GM12874 (cell line): ENCODE measurements around the gene ABHD11.

Experiments used
- TF ChIP-seq, protein P1 (sequence below): IDR thresholded peaks from 2 replicates; pipeline ENCODE4 v1.5.1; 2011; ENCODE audit warnings: low read depth, mild to moderate bottlenecking, control low read depth, low read length, moderate library complexity; ENCODE audit not compliant: insufficient read depth

The ABHD11 gene, protein sequence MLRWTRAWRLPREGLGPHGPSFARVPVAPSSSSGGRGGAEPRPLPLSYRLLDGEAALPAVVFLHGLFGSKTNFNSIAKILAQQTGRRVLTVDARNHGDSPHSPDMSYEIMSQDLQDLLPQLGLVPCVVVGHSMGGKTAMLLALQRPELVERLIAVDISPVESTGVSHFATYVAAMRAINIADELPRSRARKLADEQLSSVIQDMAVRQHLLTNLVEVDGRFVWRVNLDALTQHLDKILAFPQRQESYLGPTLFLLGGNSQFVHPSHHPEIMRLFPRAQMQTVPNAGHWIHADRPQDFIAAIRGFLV

DNA sequence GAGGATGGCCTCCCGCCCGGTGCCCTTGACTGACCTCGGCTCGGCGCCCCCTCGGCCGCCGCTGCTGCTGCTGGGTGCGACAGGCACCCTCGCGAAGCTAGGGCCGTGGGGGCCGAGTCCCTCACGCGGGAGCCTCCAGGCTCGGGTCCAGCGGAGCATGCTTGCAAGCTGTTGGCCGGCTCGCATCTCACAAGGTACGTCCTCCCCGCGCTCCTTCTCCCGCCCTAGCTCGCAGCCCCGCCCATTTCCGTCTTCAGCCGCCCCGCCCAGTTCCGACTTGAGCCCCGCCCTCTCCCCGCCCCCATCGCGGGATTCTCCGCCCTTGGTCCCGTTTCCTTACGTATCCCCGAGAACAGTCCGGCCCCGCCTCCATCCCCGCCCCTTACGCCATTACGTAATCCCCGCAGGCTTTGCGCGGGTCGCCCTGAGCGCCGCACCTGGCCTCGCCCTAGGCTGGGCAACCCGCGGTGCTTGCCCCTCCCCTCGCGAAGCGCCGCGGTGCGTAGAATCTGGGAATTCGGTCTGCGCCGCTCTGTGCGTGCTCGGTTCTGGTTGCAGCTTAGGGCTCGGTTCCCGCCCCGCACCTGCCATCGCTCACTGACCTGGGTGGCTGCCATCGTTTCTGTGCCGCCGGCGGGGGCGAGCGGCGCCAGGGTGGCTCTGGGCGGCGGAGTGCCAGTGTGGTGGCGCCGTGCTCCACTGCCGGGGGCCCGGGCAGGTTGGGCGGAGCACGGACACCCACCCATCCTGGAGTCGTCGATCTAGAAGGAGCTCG, at the start of gene ABHD11:
ABHD11 (minus strand) TSS at position 191 of the 775 bp plus-strand sequence; CDS start at position 159, 32 bp downstream.
- TF ChIP-seq, protein P1, sequence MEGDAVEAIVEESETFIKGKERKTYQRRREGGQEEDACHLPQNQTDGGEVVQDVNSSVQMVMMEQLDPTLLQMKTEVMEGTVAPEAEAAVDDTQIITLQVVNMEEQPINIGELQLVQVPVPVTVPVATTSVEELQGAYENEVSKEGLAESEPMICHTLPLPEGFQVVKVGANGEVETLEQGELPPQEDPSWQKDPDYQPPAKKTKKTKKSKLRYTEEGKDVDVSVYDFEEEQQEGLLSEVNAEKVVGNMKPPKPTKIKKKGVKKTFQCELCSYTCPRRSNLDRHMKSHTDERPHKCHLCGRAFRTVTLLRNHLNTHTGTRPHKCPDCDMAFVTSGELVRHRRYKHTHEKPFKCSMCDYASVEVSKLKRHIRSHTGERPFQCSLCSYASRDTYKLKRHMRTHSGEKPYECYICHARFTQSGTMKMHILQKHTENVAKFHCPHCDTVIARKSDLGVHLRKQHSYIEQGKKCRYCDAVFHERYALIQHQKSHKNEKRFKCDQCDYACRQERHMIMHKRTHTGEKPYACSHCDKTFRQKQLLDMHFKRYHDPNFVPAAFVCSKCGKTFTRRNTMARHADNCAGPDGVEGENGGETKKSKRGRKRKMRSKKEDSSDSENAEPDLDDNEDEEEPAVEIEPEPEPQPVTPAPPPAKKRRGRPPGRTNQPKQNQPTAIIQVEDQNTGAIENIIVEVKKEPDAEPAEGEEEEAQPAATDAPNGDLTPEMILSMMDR = no peak

DNA sequence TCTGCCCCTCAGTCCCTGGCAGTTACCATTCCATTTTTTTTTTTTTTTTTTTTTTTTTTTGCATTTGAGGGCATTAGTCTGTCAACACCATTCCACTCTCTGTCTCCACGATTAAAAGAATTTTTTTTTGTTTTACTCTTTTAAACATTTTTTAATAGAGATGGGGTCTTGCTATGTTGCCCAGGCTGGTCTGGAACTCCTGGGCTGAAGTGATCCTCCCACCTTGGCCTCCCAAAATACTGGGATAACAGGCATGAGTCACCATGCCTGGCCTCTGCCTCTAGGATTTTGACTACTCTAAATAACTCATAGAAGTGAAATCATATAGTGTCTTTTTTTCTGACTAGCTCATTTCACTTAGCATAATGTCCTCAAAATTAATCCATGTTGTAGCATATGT, 48.0 kb upstream of the ABHD11 start:
- TF ChIP-seq, protein P1 = no peak

DNA sequence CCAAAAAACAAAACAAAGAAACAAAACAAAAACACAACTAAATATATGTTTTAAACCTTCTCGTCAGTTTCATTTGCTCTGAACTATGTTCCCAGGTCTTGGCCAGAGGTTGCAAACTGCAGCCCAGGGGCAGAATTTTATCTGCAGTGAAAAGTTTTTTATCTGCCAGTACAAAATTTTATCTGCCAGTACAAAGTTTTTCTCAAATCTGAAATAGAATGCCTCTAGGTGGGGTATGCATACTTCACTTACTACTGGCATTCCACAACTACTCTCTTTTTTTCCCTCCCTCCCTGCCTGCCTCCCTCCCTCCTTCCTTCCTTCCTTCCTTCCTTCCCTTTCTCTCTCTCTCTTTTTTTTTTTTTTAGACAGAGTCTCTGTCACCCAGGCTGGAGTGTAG, 40.9 kb upstream of the ABHD11 start:
- TF ChIP-seq, protein P1 = no peak

DNA sequence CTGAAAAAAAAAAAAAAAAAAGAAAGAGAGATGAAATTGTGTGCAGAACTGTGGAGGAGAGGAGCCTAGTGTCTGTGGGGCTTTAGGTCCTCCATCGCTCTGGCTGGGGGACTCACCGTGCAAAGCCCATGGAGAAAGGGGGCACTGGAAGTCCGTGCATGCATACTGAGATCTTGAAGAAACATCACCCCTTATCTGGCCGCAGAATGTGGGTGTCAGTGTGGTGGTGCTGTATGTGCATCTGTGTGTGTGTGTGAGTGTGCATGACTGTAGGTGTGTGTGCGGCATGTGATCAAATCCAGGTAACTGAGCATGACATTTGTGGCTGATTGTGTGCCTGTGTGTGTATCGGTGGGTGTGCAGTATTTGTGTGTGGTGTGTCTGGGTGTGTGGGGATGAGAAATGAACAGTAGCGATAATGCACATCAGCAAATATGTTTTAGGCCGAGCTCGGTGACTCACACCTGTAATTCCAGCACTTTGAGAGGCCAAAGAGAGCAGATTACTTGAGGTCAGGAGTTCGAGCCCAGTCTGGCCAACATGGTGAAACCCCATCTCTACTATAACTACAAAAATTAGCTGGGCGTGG, 40.3 kb upstream of the ABHD11 start:
- TF ChIP-seq, protein P1 = no peak

GRCh38 chr7:73774923-73775322, 36.3 kb upstream of the ABHD11 start:
- TF ChIP-seq, protein P1 = no peak

GRCh38 chr7:73773700-73774517, 35.3 kb upstream of the ABHD11 start:
- TF ChIP-seq, protein P1 = no peak
